Activated CD4-positive, alpha-beta T cell treated with anti-CD3 and anti-CD28 coated beads, Interleukin-10, Interleukin-2, amounts not matched to agents 100 ng/mL and 50 ng/mL, durations not matched to agents 16 hours and 8 hours (primary cell): ENCODE data around the gene ACTA2.
"Not testable (repeated sequence)": the region's sequence is repeated elsewhere in the genome, so short reads cannot be mapped to it uniquely, and the experiment has no call there.

Experiments
- DNase-seq: peaks from one replicate; pipeline ENCODE4 v3.0.0-alpha.2; 2020

ACTA2 gene

DNA sequence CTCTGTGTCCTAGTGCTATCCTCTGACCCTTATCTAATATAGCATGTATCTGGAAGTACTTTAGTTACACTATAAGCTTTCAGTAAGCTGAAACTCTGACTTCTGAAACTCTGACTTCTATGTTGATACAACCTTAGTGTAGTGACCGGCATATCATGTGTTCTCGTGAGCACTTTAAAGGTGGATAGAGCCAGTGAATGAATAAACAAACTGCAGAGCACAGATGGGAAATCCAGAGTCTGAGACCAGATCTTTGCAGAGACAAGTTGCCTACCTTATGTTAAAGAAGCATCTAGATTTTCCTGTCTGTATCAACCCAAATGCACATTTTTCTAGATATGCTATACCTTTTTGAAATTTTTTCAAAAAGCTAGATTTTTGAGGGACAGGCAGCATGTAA, 3.5 kb downstream of the ACTA2 start:
- DNase-seq = no peak

GRCh38 chr10:88946965-88947590, 5.5 kb downstream of the ACTA2 start:
- DNase-seq = no peak

GRCh38 chr10:88946200-88946599, 6.4 kb downstream of the ACTA2 start:
- no peak for DNase-seq

DNA sequence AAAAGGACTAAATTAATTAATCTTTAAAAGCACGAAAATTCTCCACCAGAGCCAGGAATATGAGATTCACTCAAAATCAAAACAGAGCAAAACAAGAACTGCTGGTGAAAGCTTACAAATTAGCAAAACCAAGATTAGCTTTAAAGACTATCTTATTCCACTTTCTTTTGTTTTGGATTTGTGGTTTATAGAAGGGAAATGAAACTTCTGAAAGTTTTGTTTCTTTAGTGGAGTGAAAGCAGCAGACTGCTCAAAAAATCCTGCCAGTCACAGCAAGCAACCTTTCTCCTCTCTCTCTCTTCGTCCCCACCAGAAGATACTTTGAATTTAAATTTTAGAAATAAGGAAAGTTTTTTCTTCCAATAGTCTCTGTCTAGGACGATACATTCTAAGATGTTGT, 7.8 kb downstream of the ACTA2 start:
- peak; percentile 8 for DNase-seq

- DNase-seq = no peak
Observed at GRCh38 chr10:88943778-88944177, 8.8 kb downstream of the ACTA2 start.

GRCh38 chr10:88941026-88941425, 11.5 kb downstream of the ACTA2 start:
- DNase-seq = no peak

DNA sequence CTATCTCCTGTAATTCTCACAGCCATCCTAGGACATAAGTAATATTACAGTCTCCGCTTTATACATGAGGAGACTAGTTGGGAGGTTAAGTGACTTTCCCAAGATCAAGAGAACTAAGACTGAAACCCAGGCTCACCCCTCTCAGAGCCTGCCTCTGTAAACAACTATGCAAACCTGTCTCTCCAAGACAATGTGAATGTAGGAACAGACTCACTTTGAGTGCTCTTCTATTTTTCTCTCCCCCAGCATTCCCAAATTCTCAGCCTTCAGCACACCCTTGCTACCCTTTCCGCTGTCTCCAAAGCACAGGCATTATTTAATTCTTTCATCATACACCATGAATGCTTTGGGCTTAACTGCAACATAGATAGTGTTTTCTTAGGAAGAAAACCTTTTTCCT, 13.6 kb downstream of the ACTA2 start:
- no peak for DNase-seq

DNA sequence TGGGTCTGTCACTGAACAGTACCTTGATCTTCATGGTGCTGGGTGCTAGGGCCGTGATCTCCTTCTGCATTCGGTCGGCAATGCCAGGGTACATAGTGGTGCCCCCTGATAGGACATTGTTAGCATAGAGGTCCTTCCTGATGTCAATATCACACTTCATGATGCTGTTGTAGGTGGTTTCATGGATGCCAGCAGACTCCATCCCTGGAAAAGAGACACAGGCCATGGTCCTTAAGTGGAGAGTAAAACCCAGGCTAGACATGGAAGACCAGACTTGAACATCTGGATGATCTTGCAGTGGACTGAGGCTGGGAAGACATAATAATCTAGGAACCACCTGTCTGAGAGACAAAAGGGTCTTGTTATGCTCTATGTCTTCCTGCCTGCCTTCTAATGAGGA, 14.5 kb downstream of the ACTA2 start:
- DNase-seq = no peak

DNA sequence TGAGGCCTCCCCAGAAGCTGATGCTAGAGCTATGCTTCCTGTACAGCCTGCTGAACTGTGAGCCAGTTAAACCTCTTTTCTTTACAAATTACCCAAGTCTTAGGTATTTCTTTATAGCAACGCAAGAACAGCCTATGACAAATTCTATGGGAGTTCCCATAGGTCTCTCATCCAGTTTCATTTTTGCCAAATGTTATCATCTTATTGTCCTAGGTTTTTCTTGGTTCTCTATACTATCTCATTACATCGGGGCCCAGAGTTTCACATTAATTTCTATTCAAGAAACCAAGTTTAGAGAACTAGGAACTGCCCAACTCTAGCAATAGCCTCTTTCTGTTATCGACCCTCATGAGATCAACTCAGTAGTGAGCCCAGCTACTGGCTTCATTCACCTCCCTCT, 15.9 kb downstream of the ACTA2 start:
- no peak for DNase-seq

GRCh38 chr10:88934900-88935672, 17.5 kb downstream of the ACTA2 start:
- peak; percentile 82 for DNase-seq

DNA sequence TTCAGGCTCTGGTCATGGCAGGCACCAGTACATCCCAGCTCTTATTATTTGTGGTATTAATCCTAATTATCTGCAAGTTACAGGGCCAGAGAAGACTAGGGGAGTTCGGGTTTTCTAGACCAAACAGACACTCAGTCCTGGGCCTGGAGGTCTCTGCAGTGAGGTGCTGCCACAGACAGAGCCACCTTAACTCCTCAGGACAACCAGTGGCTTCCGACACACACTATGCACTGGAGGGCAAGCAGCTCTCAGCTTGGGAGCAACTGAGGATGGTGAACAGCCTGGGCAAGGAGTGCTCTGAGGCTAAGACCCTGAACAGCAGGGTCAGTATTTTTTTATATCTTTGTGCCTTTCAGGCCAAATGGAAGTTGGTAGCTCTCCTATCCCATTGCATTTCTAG, 19.0 kb downstream of the ACTA2 start:
- DNase-seq = no peak

- peak; percentile 74 for DNase-seq
Observed at GRCh38 chr10:88932539-88933256, 19.9 kb downstream of the ACTA2 start.

GRCh38 chr10:88932029-88932428, 20.5 kb downstream of the ACTA2 start:
- not testable (repeated sequence) for DNase-seq

DNA sequence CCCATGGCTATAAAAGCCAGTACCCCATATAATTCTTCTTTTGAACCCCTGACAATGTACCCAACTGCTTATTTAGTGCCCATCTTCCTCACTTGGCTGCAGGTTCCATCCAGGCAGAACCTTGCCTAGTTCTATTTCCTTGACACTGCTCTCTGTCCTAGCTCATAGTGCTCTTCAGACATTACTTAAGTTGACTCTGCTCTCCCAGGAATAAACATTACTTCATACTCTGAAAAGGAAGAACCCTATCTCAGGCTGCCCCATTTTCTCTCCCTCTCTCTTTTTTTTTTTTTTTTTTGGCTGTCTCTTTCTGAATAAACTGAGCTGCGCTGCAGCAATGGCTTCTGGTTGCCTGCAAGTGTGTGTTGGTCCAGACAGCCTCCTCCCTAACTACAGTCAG, 21.0 kb downstream of the ACTA2 start:
- no peak for DNase-seq

GRCh38 chr10:88928254-88928653, 24.3 kb downstream of the ACTA2 start:
- DNase-seq = no peak

GRCh38 chr10:88927416-88927690, 25.2 kb downstream of the ACTA2 start:
- DNase-seq = no peak

DNA sequence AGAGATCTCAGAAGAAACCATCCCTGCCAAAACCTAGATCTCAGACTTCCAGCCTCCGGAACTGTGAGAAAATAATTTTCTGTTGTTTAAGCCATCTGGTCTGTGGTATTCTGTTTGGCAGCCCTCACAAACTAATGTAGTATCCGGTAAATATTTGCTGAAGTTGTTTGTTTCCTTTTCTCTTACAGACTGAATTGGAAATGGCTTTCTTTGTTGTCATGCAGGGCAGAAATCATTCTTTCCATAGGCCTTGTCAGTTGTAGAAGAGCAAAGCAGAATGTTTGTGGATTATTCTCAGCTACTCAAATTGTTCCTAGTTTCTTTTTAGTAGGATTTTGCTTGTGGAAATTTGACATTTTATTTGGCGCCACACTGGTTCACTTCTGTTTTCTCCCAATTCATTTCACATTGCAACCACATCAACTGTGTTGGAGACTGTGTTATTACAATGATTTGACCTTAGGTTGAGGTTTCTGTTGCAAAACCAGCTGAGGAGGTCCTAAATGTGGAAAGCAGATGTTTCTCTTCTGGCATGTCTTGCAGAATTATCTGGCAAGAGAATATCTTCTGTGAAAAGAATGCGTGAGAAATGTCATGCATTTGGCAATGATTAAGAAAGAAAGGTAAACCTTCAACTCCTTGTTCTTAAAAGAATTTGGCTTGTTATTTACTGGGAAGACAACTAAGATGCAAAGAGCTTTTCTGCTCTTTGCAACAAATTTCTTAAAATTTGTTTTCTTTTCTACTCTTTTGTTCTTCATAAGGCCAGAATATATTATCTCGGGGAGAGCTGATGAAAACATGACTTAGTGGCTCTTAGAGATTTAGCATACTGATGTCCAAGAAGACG, 25.8 kb downstream of the ACTA2 start:
- DNase-seq = no peak

DNA sequence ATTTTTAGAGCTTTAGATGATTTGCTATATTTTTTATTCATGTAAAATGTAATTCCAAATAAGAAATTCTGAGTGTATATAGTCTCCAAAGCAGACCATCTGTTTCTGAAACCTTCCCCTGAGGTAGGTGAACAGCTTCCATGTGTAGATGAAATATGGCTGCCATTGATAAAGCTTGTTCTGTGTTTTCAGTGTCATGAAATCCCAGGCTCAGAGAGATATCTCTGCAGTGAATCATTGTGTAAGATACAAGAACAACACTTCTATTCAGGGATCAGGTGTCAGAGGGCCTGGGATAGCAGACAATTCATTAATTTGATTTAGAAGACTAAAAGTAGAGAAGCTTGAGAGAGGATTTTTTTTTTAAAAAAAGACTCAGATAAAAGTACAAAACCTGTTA, 29.1 kb downstream of the ACTA2 start:
- no peak for DNase-seq

DNA sequence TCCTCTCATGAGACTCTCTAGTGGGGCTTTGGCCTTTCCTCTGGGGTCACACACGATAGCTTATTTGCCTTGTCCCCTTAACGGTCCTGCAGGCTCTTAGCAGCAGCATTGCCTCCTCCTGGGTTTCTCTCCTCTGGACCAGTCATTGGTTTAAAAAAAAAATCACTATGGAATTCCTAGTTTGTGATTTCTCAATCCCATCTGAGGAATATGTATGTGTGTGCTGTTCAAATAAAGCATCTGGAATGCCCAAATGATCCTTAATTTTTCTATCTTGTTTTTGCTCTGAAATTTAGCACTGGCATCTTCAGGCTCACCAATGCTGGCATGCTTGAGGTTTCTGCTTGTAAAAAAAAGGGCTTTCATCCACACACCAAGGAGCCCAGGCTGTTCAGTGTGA, 30.5 kb downstream of the ACTA2 start:
- DNase-seq = no peak

DNA sequence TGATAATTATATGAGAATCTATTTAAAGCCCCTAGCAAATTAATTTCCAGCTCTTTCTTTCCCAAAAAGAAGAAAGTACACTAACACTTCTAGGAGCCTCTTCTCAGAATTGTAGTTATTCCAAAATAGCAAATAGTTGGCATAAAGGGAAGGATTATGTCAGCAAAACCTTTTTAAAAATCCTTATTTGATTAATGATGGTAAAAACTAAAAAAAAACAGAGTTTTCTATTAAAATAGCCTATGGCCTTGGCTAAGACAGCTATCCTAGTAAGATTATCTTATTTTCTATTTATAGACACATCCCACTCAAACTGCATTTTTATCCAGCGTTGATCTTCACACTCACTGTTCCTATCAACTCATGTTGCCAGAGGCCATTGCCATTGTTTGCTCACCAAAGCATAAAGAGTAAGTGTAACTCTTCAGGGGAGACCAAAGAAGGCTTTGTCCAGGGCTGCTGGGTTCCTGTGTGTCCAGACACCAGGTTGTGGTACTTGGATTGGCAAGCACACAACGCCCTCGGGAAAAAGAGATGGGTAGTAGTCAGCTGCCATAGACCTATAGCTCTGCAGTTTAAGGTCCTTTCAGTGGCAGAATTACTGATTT, 31.5 kb downstream of the ACTA2 start:
- DNase-seq = no peak

DNA sequence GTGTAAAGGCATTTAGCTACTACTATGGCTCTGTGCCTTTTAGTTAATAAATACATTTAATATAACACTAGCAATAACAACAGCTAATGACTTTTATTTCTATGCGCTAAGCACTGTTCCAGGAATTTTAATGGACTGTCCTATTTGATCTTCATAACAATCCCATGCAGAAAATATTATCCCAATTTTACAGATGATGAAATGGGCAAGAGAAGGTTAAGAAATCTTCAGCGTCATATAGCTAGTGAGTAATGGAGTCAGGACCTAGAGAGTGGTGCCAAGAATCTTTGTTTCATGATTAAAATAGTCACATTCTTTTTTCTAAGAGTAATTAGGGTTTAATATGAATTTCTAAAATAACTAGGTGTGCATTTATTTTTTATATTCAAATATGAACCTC, 32.4 kb downstream of the ACTA2 start:
- no peak for DNase-seq

DNA sequence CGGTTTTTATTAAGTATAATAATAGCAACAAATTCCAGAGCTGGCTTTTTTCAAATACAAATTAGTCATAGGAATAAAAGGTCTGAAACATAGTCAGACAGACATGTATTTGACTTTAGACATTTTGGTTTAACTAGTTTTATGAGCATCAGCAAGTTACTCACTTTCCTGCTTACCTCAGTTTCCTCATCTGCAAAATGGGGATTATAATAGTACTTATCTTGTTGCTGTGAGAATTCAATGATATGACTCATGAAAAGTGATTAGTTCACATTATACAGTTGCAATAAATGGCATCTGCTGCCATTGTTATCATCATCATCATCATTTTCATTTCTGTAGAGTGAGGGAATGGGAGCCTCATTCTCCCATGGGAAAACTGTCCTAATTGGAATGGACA, 33.5 kb downstream of the ACTA2 start:
- no peak for DNase-seq
